ENCODE results near the gene DYNC1LI2. TPM values are rescaled to one million over a fixed set of nuclear protein-coding genes. Genes with fewer than 3 reads are reported as not detected.

DYNC1LI2 gene
- total RNA-seq, 1 experiment from 2014 or later = 92.7 TPM

DNA sequence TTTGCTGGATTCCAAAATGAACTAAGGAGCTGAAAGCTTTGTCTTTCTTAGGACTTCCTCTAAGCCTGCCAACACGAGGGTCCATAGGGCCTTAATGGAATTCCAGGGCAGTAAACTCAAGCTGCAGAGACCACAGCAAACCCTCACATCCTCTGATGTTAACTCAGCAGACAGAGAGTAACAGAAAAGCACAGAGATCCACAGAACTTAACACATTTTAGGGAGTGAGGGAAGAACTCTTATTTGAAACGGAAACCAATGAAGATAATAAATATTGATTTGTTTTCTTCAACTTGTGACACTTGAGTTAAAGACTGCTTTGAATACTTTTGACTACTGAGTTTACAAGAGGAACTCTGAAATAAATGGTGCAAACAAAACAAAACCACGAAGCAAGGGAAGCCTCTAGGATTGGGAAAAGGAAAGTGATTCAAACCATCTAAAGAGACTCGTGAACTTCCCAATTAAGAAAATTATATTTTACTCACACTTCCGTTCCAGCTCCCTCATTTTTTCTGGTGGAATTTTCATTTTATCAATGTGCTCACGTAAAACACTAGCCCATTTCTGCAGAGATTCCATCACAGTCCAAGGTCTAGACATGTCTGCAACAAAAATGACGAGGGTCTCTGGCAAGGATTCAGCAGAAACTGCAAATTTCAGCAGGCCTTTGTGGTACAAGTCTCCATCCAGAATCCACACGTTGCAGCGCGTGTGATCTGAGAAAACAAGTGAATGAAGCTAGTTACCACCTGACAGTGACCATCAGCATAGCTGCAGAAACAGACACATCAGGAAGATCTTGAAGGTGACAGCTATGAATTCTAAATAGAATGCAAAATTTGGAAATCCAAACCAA is 9.2 kb downstream of the DYNC1LI2 start:
- Histone ChIP-seq H3K9me2 (ENCODE audit: insufficient read depth) (no peaks in the 10 kb centered on the region), H3K27ac (peak overlapping the region; percentile 59), H3K4me3 (no peak overlapping the region), H3K4me1 (replicated peaks; ENCODE audit: insufficient read depth) (peaks cover 19% of the 10 kb centered on the region), H3K4me2 (no peak overlapping the region), H3F3A (ENCODE audit: insufficient read depth, low read depth) (peaks cover 30% of the 10 kb centered on the region), H4K20me1 (ENCODE audit: insufficient read depth) (peaks cover 25% of the 10 kb centered on the region), H3K27me3 (ENCODE audit: insufficient read depth, low read depth) (no peaks in the 10 kb centered on the region), H3K79me2 (ENCODE audit: low read depth) (peaks cover 30% of the 10 kb centered on the region), H3K9me3 (ENCODE audit: insufficient read depth, low read depth) (no peaks in the 10 kb centered on the region), H2AFZ (no peak overlapping the region), H3K36me3 (ENCODE audit: low read depth) (peaks cover 13% of the 10 kb centered on the region)
- intact Hi-C loops (cut with micrococcal nuclease; ENCODE audit: unreplicated experiment) = loop anchor here (5.0 kb wide), 2 partner anchors 130 to 135 kb away; no protein-coding TSS in a partner anchor
- ChIA-PET POLR2A (ENCODE audit: unreplicated experiment) (interaction anchor here (0.6 to 0.7 kb wide), 3 partner anchors 16 to 180 kb away, joined by 4 to 9 read pairs (median 4); no protein-coding TSS in a partner anchor), CTCF (interaction anchor here (0.7 to 1.7 kb wide), 7 partner anchors 9 to 236 kb away, joined by 3 to 21 read pairs (median 5); partner anchors contain the start of gene DYNC1LI2)
- DNase-seq = no peak
- BruUV-seq (replicated peaks) = no TSS peak
- no peak for TF ChIP-seq CTCF (conservative IDR thresholded peaks at IDR 0.05)

DNA sequence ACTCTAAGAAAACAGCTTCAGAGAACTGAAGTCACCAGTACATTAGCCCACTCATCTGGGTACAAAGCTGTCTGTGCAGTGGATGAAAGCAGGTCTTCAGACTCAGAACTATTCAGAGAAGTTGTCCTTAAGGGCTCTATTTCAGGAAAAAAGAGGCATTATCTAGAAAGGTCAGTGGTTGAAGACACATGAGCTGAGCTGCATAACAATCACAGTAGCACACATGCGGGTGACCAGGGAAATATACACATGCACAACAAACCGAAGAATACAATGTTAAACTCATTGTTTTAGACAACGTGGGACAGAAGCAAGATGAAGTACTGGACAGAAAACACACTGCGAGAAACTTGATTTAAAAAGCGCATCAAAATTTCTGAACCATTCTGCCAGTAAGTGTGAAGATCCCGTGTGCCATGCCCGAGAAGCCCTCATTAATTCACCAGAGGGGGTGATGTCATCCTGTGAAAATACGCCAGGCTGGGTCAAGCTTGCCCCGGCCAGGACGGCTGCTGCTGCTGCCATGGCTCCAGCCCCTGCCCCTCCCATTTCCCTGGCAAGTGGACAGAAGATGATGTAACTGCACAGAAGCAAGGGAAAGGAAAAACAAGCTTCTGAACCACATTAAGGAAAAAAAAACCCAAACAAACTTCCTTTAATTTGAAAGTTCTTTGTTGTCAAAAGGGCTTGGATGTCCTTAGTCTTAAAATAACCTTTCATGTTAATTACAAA is 10.1 kb downstream of the DYNC1LI2 start:
- H3K27me3 ChIP-seq (ENCODE audit: insufficient read depth, low read depth) = no peaks in the 10 kb centered on the region
- BruUV-seq (replicated peaks) = no TSS peak
- H3K9me2 ChIP-seq (ENCODE audit: insufficient read depth) = no peaks in the 10 kb centered on the region
- no peak overlapping the region for H3K4me2 ChIP-seq
- peaks cover 25% of the 10 kb centered on the region for H4K20me1 ChIP-seq (ENCODE audit: insufficient read depth)
- POLR2A ChIA-PET (ENCODE audit: unreplicated experiment) = interaction anchor here (0.6 to 0.7 kb wide), 3 partner anchors 15 to 179 kb away, joined by 4 to 9 read pairs (median 4); no protein-coding TSS in a partner anchor
- H3F3A ChIP-seq (ENCODE audit: insufficient read depth, low read depth) = peaks cover 30% of the 10 kb centered on the region
- TF ChIP-seq CTCF (conservative IDR thresholded peaks at IDR 0.05) (no peak), EZH2 (IDR thresholded peaks at IDR 0.05; ENCODE audit: low read depth) (no peak)
- CTCF ChIA-PET = interaction anchor here (0.5 to 1.7 kb wide), 9 partner anchors 10 to 432 kb away, joined by 3 to 21 read pairs (median 5); partner anchors contain the start of gene DYNC1LI2
- H3K4me1 ChIP-seq (replicated peaks; ENCODE audit: insufficient read depth) = peaks cover 27% of the 10 kb centered on the region
- H3K36me3 ChIP-seq (ENCODE audit: low read depth) = peaks cover 13% of the 10 kb centered on the region
- H3K27ac ChIP-seq = peak overlapping the region; percentile 59
- no peak overlapping the region for H2AFZ ChIP-seq
- DNase-seq = peak; percentile 39 to 80
- intact Hi-C loops (cut with micrococcal nuclease; ENCODE audit: unreplicated experiment) = loop anchor here (5.0 kb wide), 2 partner anchors 131 to 134 kb away; no protein-coding TSS in a partner anchor
- peaks cover 30% of the 10 kb centered on the region for H3K79me2 ChIP-seq (ENCODE audit: low read depth)
- no peaks in the 10 kb centered on the region for H3K9me3 ChIP-seq (ENCODE audit: insufficient read depth, low read depth)
- no peak overlapping the region for H3K4me3 ChIP-seq

DNA sequence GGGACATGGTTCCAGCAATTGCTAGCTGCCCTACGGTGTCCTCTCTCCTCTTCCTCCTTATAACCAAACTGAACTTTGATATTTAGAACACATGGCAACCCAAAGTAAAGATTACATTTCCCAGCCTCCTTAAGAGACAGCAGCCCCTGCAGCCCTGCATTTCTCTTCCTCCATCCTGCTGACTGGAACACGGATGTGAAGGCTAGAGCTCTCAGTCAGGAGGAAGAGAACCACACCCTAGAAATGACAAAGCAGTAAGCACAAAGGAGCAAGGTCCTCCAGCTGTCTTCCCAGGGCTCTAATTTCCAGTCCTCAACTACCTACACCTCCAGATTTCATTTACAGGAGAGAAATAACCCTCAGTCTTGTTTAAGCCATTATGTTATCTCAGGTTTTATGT is 10.9 kb downstream of the DYNC1LI2 start:
- intact Hi-C loops (cut with micrococcal nuclease; ENCODE audit: unreplicated experiment) = loop anchor here (5.0 kb wide), 2 partner anchors 132 to 133 kb away; no protein-coding TSS in a partner anchor
- CTCF ChIA-PET = interaction anchor here (0.7 kb wide), 1 partner anchor 12 kb away, joined by 3 read pairs; no protein-coding TSS in a partner anchor
- Histone ChIP-seq H3K36me3 (ENCODE audit: low read depth) (peaks cover 17% of the 10 kb centered on the region), H3K27ac (peak overlapping the region; percentile 35; the same call in 1 of the 2 replicates), H3K9me2 (ENCODE audit: insufficient read depth) (no peaks in the 10 kb centered on the region), H3K4me2 (no peak overlapping the region), H2AFZ (no peak overlapping the region), H3F3A (ENCODE audit: insufficient read depth, low read depth) (peaks cover 30% of the 10 kb centered on the region), H3K9me3 (ENCODE audit: insufficient read depth, low read depth) (no peaks in the 10 kb centered on the region), H3K27me3 (ENCODE audit: insufficient read depth, low read depth) (no peaks in the 10 kb centered on the region), H3K79me2 (ENCODE audit: low read depth) (peaks cover 27% of the 10 kb centered on the region), H4K20me1 (ENCODE audit: insufficient read depth) (peaks cover 25% of the 10 kb centered on the region), H3K4me3 (no peak overlapping the region), H3K4me1 (replicated peaks; ENCODE audit: insufficient read depth) (peaks cover 35% of the 10 kb centered on the region)
- DNase-seq = no peak
- no TSS peak for BruUV-seq (replicated peaks)
- TF ChIP-seq EZH2 (IDR thresholded peaks at IDR 0.05; ENCODE audit: low read depth) (no peak), CTCF (conservative IDR thresholded peaks at IDR 0.05) (no peak)
- POLR2A ChIA-PET (ENCODE audit: unreplicated experiment) = interaction anchor here (0.6 kb wide), 1 partner anchor 203 kb away, joined by 14 read pairs; no protein-coding TSS in a partner anchor

Measured in PC-9 (cell line).